ENCODE results near the gene PKNOX1.
"Not testable (repeated sequence)": the region's sequence is repeated elsewhere in the genome, so short reads cannot be mapped to it uniquely, and the experiment has no call there.

DNA sequence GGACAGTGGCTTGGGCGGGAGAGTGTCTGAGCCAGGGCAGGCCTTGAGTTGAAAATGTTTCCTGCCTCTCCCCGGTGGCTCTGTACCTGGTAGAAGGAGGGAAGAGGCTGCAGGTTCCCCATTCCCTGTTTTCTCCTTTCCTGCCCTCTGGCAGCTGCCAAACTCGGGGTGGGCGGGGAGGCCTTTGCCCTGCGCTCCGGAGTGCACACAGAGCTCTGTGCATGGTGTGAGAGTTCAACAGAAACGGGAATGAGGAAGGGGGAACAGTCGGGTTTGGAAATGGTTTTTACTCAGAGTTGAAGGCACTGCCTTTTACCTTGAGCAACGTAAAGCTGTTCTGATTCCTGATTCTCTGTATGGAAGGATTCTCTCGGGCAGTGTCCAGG lies 64.3 kb downstream of the PKNOX1 start:
- not testable (repeated sequence) for TF ChIP-seq POLR2A, CTCF (IDR thresholded peaks at IDR 0.05)
